IPS-NIHi11 (cell line): ENCODE data around the gene KRT84.
A peak's percentile ranks its signal among the peaks of the same experiment; 100 is the strongest.

Source experiments
- DNase-seq: peaks from one replicate; pipeline ENCODE4 v3.0.0; 2012; ENCODE audit warnings: mixed read lengths, low spot score

KRT84 gene

DNA sequence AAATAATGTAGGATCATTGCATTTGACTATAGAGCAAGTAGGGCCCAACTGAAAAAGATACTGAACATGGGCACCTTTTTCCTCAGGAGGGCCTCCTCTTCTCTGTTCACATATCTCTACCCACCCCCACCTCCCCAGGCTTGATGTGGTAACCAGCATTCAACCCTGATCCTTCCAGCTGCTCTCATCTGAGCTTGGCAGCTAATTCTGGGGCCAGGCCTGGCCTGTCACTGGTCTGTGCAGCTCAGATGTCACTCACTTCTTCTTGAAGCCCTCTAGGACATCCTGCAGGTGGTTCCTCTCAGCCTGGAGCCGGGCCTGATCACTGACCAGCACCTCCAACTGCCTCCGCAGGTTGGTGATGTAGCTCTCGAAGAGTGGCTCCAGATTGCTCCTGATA is 2.1 kb downstream of the KRT84 start:
- no peak for DNase-seq

GRCh38 chr12:52382854-52383253 is 2.6 kb downstream of the KRT84 start:
- no peak for DNase-seq

GRCh38 chr12:52381206-52381605 is 4.2 kb downstream of the KRT84 start:
- no peak for DNase-seq

DNA sequence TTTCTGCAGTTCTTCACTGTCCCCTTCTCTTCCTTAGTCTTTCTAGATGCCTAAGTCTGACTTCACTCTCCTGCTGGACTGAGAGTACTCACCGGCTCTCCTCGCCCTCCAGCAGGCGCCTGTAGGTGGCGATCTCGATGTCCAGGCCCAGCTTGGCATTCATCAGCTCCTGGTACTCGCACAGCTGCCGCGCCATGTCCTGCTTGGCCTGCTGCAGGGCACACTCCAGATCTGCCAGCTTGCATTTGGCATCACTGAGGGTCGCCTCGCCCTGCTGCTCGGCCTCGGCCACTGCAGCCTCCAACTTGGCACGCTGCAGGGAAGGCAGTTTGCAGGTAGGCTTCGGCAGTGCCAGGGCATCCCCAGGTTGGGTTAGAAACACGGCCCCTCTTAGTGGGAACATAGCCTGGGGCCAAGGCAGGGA is 5.2 kb downstream of the KRT84 start:
- DNase-seq, result peak; percentile 69

GRCh38 chr12:52379536-52379935 is 5.9 kb downstream of the KRT84 start:
- no peak for DNase-seq

GRCh38 chr12:52378091-52378490 is 7.4 kb downstream of the KRT84 start:
- peak; percentile 36 for DNase-seq

DNA sequence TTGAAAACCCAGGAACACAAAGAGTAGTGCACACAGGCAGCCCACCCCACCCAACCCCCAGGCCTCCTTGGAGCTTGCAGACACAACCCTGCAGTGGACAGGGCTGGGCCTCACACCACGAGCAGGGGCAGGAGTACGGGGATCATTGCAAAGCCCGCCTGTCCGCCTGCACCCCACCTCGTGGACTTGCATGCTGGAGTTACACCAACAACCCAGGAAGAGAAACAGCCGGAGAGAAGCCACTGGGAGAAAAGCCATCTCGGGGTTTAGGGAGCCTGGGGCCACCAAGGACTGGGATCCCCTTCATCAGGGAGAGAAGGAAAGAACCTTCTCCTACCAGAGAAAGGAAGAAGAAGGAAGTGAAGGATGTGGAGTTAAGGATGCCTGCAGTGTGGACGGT is 8.2 kb downstream of the KRT84 start:
- no peak for DNase-seq

DNA sequence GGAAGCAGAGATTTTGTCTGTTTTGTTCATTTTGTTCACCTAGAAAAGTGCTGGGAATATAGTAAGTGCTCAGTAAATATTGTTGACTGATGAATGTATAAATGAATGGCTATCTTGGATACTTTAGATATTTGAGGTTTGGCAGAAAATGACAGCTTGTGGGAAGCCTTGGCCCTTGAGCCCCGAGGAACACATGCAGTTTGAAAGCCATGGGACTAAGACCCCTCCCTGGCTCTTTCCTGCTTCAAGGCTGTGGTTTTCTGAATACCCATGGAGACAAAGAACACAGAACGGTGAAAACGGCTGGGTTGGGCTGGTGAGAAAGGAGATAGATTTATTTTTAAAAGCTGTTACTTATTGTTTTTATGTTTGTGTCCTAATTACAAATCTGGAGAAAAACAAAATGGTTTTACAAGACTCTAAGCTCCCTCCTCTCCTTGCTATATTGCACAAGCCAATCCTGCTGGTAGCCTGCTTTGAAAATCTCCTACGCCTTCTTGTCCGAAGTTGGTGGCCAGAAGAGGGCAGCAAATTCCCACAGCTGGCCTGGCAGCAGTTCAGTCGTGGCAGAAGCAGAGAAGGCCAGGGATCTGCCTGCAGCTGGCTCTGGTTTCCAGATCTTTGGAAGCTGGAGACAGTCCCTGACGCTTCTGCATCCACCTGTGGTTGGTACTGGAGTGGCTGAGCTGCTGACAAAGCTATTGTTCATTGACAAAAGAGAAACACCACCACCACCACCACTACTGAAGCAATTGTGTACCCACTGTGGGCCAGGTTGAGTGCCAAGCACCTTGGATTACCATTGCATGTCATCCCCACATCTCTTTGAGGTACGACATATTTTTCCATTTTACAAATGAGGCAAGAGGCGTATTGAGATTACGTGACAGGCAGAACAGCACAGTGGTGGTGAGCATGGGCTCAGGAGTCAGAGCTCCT is 13.0 kb downstream of the KRT84 start:
- DNase-seq, result peak; percentile 93

DNA sequence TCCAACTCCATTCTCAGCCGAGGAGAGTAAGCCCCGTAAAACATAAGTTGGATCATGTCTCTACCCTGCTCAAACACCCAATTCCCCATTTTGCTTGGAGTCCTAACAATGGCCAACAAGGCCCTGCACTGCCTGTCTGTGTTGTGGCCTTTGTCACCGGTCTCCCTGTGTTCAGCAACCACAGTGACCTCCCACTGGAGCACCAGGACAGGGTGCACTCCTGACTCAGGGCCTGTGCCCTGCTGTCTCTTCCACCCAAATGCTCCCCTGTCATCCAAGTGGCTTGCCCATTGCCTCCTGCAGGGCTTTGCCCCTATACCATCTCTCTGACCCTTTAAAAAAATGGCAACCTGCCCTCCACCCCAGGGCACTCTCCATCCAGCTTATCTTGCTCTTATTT is 13.7 kb downstream of the KRT84 start:
- no peak for DNase-seq

DNA sequence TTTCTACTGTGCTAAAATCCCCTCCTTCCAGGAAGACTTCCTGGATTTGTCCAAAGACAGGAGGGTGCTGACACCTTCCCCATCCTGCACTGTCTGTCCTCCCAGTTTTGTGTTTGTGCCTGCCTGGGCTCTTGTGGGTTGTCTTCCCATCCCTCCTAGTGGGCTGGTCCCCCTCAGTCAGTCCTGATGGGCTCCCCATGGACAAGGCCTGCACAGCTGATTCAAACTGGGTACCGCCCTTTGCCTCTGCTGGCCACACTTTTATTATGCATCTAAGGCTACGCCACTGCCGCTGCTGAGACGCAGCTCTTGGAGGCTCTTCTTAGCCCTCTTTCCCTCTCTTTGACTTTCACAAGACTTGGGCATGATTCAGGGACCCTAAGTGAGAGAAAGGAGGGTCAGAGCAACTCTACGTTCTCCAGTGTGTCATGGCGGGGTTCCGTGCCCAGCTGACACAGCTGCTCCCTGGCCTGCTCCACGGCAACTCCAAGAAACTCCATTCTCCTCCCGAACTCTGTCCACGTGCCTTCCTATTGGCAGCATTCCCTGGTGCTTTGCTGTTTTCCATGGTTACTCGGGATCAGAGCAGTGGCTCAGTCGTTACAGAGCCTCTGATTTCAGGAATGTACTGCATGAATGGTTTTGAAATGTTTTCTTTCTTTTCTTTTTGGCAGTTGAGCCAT is 14.4 kb downstream of the KRT84 start:
- peak; percentile 56 for DNase-seq

DNA sequence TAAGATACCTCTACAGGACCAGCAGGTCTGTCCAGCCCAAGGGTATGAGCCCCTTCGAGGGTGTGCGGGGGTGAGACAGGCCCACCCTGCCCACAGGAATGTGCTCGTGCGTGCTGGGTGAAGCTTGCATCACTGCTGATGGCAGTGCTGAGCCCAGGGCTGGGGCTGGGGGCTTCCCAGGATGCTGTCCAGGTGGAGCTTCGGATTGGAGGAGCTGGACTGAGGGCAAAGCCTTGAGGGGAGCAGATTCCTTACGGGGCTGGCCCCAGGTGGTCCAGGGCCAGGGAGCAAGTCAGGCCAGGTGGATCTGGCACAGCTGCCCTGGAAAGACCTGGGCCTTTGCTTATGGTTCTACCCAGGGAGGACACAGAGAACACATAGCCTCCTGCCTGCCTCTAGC is 15.6 kb downstream of the KRT84 start:
- no peak for DNase-seq

DNA sequence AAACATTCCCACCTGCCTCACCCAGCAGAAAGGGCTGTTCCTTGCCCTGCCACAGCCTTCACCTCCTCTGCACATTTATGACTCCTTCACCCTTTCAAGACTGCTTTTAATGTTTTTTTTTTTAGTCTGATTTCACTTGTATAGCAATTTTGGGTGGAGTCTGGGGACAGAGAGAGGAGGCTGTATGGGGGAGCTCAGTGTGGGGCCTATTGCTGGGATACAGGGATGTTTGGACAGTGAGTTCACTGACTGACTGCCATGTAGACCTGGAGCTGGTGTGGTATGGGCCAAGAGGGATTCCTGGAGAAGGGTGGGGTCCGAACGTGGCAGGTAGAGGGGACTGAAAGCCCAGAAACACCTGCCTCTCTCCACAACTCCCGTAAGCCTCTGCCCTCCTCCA is 16.2 kb downstream of the KRT84 start:
- DNase-seq, result no peak

GRCh38 chr12:52368508-52368907 is 16.9 kb downstream of the KRT84 start:
- no peak for DNase-seq

GRCh38 chr12:52367876-52368275 is 17.6 kb downstream of the KRT84 start:
- no peak for DNase-seq

GRCh38 chr12:52366738-52367485 is 18.5 kb downstream of the KRT84 start, which contains the start of gene KRT85:
Gene KRT85 (minus strand): TSS chr12:52367481. CDS start chr12:52367405, 76 bp downstream.
- no peak for DNase-seq

DNA sequence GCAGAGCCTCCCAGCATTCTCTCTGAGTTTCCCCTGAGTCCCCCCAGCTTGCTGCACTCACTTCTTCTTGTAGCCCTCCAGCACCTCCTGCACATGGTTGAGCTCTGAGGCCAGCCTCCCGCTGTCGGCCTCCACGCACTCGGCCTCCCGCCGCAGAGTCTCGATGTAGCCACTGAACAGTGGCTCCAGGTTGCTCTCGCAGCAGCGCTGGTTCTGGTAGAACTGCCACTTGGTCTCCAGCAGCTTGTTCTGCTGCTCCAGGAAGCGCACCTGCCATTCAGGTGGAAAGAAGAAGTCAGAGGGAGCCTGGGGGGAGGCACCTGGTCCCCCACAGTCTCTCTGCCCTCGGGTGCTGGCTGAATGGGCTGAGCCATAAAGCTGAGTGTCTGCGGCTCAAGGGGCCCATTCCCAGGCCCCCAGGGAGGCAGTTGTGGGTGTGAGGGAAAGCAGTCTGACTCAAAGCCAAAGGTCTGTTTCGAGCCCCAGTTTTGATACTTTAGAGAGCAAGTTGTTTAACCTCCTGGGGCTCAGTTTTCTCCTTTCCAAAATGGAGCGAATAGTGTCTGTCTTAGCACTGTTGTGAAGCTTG is 20.5 kb downstream of the KRT84 start:
- DNase-seq, result no peak

GRCh38 chr12:52364061-52364460 is 21.4 kb downstream of the KRT84 start:
- DNase-seq, result no peak

- no peak for DNase-seq
Measured at GRCh38 chr12:52363111-52363679, 22.3 kb downstream of the KRT84 start.

DNA sequence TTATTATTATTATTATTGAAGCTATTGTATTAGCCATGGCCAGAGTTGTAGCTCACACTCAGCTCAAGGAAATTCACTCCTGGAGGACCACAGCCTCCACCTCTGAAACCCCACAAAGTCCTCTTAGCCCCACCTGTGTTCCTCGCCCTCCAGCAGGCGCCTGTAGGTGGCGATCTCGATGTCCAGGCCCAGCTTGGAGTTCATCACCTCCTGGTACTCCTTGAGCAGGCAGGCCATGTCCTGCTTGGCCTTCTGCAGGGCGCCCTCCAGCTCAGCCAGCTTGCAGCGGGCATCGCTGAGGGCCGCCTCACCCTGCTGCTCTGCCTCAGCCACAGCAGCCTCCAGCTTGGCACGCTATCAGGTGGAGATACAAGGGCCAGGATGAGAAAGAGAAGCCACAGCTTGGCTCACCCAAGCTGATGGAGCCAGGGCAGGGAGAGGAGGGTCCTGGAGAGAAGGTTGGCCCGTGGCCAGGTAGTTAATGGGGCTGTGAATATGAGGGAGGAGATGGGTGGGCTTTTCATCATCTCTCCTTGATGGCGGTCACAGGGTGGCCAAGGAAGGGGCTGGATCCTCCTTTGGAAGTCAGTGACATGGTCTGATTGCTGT is 23.2 kb downstream of the KRT84 start:
- peak; percentile 63 for DNase-seq

DNA sequence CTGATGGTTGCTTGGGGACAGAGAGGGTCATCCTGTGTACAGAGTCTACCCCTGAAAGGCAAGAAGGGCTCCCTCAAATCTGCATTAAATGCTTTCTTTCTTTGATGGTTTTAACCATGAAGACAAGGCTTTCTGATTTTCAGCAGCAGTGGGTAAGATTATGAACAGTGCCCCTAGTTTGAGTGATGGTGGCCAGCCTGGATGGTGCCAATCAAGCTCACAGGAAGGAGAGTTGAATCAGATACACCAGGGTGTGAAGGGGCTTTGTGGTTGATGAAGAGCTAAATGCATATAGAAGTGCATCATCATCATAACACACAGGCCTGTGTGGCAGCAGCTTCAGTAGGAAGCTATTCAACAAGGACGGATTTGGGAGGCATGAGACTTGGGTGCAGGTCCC is 23.9 kb downstream of the KRT84 start:
- no peak for DNase-seq

- DNase-seq, result no peak
Measured at GRCh38 chr12:52360663-52361271, 24.7 kb downstream of the KRT84 start.
